Heart left ventricle (tissue), 13 donors: ENCODE measurements around the gene CLECL1.

Source experiments
- POLR2A ChIP-seq, 2 donors: fragments of 450-650 bp; IDR thresholded peaks; one replicate each; pipeline ENCODE4 v1.6.1; 2017; ENCODE audit warnings: antibody characterized with exemption in 2 of 2, mild to moderate bottlenecking in 2 of 2, moderate library complexity in 2 of 2
- TF ChIP-seq, protein P1 (sequence below), 12 donors: fragments of 200-600 bp; sonication (generic) in 4 of 12; IDR thresholded peaks; one replicate each; pipeline versions ENCODE4 v1.5.0 to v1.8.0; 2018 to 2022; ENCODE audit warnings: antibody characterized with exemption in 12 of 12, mild to moderate bottlenecking in 5 of 12
- donor health status: ischemic (EF 13 %, LVEDD 7.1; RV severe dilation, severe dysfunction).
- donor health status: DM: no; HTN: yes; CAD: no.
- donor health status: DM: no; HTN: no; CAD: no.
- donor health status: ischemic (EF 25% LVEDD 6.9; RV normal size, moderate dysfunction).
- donor health status: ischemic (EF 25% LVEDD 5.7; RV mildly dilated, moderate dysfunction).
- donor health status: ischemic (EF 35%, LVEDD 5.7; RV mildly dilated, moderate dysfunction).
- donor health status: nonischemic (EF 11% LVEDD 7.7; RV severe dilation, severe dysfunction).
- donor health status: DM: yes; HTN: yes; CAD: no.
- donor health status: PGD.
- donor health status: ischemic (EF 29% LVEDD 5.4; RV normal size, mild dysfunction).
- donor health status: nonischemic (EF 23%, LVEDD 6.1; RV moderate dilation, normal function).

DNA sequence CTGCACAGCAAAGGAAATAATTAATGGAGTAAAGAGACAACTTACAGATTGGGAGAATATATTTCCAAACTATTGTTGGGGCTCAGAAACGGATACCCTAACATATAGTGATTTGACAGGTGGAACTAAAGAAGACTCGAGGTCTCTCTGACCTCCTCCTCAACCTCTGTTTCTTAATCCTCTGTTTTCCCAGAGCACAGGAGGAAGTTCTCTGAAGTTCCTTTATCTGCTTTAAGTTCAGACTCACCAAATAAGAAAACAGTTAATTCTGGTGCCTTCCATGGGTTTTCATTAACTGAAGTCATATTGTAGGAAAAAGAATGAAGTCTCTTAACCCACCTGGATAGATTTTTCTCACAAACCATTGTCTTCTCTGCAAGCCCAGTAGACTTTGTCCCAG is 34.2 kb downstream of the CLECL1 start:
- TF ChIP-seq, protein P1, sequence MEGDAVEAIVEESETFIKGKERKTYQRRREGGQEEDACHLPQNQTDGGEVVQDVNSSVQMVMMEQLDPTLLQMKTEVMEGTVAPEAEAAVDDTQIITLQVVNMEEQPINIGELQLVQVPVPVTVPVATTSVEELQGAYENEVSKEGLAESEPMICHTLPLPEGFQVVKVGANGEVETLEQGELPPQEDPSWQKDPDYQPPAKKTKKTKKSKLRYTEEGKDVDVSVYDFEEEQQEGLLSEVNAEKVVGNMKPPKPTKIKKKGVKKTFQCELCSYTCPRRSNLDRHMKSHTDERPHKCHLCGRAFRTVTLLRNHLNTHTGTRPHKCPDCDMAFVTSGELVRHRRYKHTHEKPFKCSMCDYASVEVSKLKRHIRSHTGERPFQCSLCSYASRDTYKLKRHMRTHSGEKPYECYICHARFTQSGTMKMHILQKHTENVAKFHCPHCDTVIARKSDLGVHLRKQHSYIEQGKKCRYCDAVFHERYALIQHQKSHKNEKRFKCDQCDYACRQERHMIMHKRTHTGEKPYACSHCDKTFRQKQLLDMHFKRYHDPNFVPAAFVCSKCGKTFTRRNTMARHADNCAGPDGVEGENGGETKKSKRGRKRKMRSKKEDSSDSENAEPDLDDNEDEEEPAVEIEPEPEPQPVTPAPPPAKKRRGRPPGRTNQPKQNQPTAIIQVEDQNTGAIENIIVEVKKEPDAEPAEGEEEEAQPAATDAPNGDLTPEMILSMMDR (IDR thresholded peaks at IDR 0.05): no peak
- no peak for TF ChIP-seq POLR2A (IDR thresholded peaks at IDR 0.05)
